Spinal cord (tissue), 9 donors: ENCODE measurements around the gene MTCL3.

Source experiments
- DNase-seq, 6 donors: peaks; one replicate each; pipeline versions ENCODE4 v3.0.0 to v3.0.0-alpha.2; 2013 to 2015; ENCODE audit warnings: low spot score in 6 of 6, low read depth in 4 of 6
- H3K27ac ChIP-seq: one replicate; pipeline ENCODE4 v1.5.1; 2013; ENCODE audit warnings: low read depth, low read length, control low read depth
- H3K27me3 ChIP-seq: one replicate; pipeline ENCODE4 v1.6.1; 2013; ENCODE audit warnings: low read length; ENCODE audit not compliant: control insufficient read depth, insufficient read depth
- H3K36me3 ChIP-seq: one replicate; pipeline ENCODE4 v1.6.1; 2013; ENCODE audit warnings: low read length; ENCODE audit not compliant: control insufficient read depth, insufficient read depth
- H3K4me1 ChIP-seq: one replicate; pipeline ENCODE4 v1.6.1; 2013; ENCODE audit warnings: low read length; ENCODE audit not compliant: control insufficient read depth, insufficient read depth
- H3K4me3 ChIP-seq: one replicate; pipeline ENCODE4 v1.5.1; 2013; ENCODE audit warnings: low read depth, low read length, control low read depth
- H3K9me3 ChIP-seq: one replicate; pipeline ENCODE4 v1.6.1; 2013; ENCODE audit warnings: low read length; ENCODE audit not compliant: control insufficient read depth, insufficient read depth
- WGBS: methylation state at CpG from one replicate; pipeline ENCODE4 v1.1.5; 2013; ENCODE audit warnings: missing lambda C conversion rate; ENCODE audit not compliant: insufficient coverage; 5-methylcytosine and 5-hydroxymethylcytosine counted together
- donor health status: healthy.

The MTCL3 gene

DNA sequence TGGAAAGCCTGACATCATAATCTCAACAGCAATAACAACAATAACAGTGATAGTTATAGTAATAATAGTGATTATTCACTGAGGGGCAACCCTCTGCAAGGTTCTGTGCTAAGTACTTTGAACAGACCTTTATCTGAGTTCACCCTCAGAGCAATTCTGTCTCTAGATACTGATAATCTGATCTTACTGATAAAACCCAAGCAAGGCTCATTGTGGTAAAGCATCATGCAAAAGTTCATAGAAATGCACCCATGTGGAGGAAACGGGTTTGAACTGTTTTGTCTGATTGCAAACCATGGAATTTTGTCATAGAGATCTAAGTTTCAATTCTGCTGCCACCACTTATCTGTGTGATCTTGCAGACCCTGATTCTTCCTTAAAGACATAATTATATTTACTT is 58.7 kb downstream of the MTCL3 start:
- DNase-seq = no peak
- Histone ChIP-seq H3K9me3 (no peaks in the 10 kb centered on the region), H3K4me3 (no peak overlapping the region), H3K27ac (no peak overlapping the region), H3K36me3 (no peaks in the 10 kb centered on the region), H3K4me1 (no peaks in the 10 kb centered on the region), H3K27me3 (no peaks in the 10 kb centered on the region)
- WGBS = no CpG with 5 or more reads among the region's 1 CpG

DNA sequence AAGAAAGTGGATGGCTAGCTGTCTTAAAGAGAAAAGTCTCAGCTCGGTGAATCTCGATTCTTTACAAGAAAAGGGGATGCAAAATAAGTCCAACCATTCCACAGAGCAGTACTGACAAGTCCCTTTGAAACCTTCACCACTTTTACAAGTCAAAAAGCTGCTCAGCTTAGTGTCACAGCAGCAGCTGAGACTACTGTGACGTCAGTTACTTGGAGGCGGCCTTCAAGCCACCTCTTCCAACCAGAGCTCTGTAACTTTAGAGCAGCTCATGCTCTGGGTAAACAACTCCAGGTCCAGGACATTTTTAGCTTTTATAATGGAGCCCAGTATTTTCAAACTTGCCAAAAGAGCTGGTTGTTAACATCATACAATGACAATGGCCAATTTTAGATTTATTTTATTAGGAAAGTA is 59.9 kb downstream of the MTCL3 start, which contains the start of gene KIAA0408:
TSS of gene KIAA0408 (minus strand) at position 159 of the 411 bp plus-strand sequence. CDS start 5,408 bp downstream, outside the sequence.
- peak within 1 kb of the TSS; percentile 50 for H3K27ac ChIP-seq
- H3K4me3 ChIP-seq = no peak within 1 kb of the TSS

DNA sequence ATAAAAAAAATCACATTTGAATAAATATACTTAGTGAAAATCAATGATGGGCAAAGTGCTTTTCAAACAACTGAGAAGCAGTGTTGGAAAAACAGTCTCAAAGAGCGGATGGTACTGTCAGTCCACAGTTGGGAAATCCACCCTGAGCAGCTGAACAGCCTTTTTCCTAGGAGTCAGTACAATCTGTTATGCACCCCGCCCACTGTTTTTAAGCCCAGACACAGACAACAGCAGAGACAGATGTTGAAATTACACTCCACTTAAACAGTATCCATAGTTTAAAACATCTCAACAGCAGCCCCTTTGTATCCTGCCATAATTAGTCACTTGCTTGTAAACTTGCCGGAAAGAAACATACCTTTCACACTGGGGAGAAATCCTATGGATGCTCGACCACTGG is 60.3 kb downstream of the MTCL3 start:
- no peaks in the 10 kb centered on the region for H3K36me3 ChIP-seq
- peak overlapping the region; percentile 50 for H3K27ac ChIP-seq

More for the DNA sequence above, 59.9 kb downstream of the MTCL3 start, which contains the start of gene KIAA0408:
- no peaks in the 10 kb centered on the region for H3K36me3 ChIP-seq
- H3K4me1 ChIP-seq = no peaks in the 10 kb centered on the region
- DNase-seq = peak in 2 of 6 donors; percentile 41 to 63
- no peaks in the 10 kb centered on the region for H3K27me3 ChIP-seq
- no peaks in the 10 kb centered on the region for H3K9me3 ChIP-seq
- 13% methylated on average over 2 of the region's 4 CpGs for WGBS

DNA sequence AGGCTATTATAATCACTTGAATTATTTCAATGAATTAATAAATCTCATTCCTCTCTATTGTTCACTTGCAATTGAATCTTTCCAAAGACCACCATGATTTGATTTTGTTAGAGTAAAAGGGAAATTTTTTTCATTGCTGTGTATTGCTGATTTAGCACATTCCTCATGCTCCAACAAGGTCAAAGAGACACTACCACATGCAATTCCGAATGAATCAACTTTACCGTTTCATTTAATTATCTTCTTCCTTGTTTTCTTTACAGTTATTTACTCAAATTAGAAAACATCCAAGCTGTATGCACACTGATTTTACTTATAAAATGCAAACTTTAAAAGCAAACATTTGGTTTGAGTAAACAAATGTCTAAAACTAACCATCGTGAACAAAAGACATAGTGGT is 60.9 kb downstream of the MTCL3 start:
- no peaks in the 10 kb centered on the region for H3K36me3 ChIP-seq
- no peaks in the 10 kb centered on the region for H3K9me3 ChIP-seq
- 50% methylated on average over 2 of the region's 3 CpGs for WGBS
- no peaks in the 10 kb centered on the region for H3K27me3 ChIP-seq
- H3K4me3 ChIP-seq = no peak overlapping the region
- DNase-seq = no peak
- no peak overlapping the region for H3K27ac ChIP-seq
- H3K4me1 ChIP-seq = no peaks in the 10 kb centered on the region

More for the DNA sequence above, 60.3 kb downstream of the MTCL3 start:
- Histone ChIP-seq H3K27me3 (no peaks in the 10 kb centered on the region), H3K9me3 (no peaks in the 10 kb centered on the region), H3K4me1 (no peaks in the 10 kb centered on the region), H3K4me3 (no peak overlapping the region)
- 71% methylated on average over 2 of the region's 4 CpGs for WGBS
- DNase-seq = peak in 2 of 6 donors; percentile 20 to 49

DNA sequence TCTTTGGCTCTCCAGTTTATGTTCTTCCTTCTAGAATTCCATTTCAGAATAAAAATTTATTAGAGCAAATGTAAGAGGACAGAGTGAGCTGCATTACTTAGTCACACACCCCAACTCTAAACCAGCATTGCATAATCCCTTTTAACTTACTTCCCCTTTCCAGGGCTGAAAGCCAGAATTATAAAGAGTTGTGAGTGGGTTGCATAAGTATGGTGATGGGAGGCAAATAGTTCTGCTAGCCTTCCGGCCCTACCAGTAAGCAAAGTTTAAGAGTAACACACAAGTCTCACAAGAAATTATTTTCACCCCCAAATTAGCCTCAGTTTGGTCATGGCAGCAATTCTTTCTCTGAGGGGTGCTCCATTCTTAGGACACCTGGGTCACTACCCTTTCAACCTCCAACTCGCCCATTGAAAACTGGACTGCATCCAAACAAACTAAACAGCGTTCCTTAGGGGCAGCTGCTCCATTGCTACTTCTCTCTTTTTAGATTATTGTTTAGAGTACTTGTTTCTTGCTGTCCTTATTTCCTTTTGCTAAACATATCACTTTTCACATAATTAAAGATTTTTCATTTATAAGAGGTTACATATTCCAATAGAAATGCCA is 61.6 kb downstream of the MTCL3 start:
- H3K27ac ChIP-seq = no peak overlapping the region
- no peaks in the 10 kb centered on the region for H3K36me3 ChIP-seq
- no peaks in the 10 kb centered on the region for H3K27me3 ChIP-seq
- WGBS = 40% methylated on average over 1 of the region's 3 CpGs
- H3K9me3 ChIP-seq = no peaks in the 10 kb centered on the region
- DNase-seq = no peak
- no peaks in the 10 kb centered on the region for H3K4me1 ChIP-seq
- no peak overlapping the region for H3K4me3 ChIP-seq

DNA sequence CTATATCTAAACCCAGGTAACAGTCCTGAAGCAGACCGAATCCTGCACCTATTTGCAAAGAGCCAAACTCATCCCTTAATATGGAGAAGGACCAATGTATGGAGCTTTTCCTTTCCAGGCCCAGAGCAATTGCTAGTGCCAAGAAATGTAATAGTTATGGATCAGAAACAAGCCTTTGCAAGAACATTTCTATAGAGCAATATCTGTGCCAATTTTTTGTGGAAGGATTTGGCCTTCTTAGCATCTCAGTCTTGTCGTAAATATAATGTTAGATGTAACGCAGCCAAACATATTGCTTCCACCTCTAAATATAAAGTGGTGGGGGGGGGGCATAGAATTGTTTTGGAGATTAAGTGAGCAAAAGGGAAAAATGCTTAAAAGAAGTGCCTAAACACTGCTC is 62.7 kb downstream of the MTCL3 start:
- Histone ChIP-seq H3K27me3 (no peaks in the 10 kb centered on the region), H3K4me3 (no peak overlapping the region), H3K27ac (no peak overlapping the region), H3K4me1 (no peaks in the 10 kb centered on the region), H3K36me3 (no peaks in the 10 kb centered on the region), H3K9me3 (no peaks in the 10 kb centered on the region)
- no CpG with 5 or more reads among the region's 3 CpGs for WGBS
- peak in 1 of 6 donors; percentile 82 for DNase-seq

DNA sequence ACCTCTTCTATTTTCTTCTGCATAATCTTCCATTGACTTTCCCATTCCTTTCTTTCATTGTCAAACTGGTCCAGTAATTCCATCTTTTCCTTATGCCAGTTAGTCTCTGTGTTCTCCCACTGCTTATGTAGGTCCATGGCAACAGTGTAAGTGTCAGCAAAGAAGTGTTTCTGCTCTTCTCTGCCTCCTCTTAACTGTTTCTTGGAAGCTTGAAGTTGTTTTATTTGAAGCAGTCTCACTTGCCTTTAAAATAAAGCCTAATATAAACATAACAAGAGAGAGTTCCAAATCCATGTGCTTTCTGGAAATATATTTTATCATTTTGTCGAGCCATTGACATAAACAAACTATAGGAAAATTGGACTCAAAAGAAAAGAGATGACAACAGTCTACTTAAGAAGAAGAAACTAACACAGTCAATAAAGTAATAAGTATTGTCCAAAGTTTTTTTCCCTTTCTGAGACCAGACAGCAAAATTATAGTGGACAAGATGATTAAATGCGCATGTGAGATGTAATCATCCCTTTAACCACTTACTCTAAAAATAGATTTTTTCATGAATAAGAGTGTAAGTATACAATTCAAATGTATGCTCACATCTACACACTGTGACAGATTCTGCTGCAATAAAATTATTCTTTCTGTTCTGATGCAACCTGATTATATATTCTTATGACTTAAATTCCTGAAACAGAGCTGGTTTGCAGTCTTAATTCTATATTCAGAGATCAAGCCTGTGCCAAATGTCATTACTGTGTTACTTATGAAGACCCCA is 65.1 kb downstream of the MTCL3 start:
- Histone ChIP-seq H3K36me3 (peaks cover 3% of the 10 kb centered on the region), H3K27me3 (no peaks in the 10 kb centered on the region), H3K9me3 (no peaks in the 10 kb centered on the region), H3K4me1 (no peaks in the 10 kb centered on the region), H3K27ac (no peak overlapping the region), H3K4me3 (no peak overlapping the region)
- DNase-seq = peak in 1 of 6 donors; percentile 29
- no CpG with 5 or more reads among the region's 2 CpGs for WGBS

DNA sequence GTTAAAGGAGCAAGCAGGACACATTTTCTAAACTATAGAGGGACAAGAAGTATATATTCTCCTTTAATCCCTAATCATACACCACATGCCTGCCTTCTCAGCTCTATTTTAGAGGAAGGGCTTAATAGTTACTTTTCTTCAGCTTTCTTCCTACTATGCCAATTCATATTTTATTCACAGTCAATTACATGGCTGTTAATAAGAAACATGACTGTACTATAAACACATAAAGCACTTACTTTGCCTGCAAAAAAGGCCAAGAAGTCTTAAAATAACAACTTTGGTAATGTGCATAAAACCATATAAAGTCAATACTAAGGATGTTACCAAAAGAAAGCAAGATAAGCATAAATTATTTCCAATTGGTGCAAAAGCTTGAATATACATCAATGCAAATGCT is 66.3 kb downstream of the MTCL3 start:
- Histone ChIP-seq H3K4me1 (no peaks in the 10 kb centered on the region), H3K27ac (no peak overlapping the region), H3K36me3 (peaks cover 3% of the 10 kb centered on the region)

DNA sequence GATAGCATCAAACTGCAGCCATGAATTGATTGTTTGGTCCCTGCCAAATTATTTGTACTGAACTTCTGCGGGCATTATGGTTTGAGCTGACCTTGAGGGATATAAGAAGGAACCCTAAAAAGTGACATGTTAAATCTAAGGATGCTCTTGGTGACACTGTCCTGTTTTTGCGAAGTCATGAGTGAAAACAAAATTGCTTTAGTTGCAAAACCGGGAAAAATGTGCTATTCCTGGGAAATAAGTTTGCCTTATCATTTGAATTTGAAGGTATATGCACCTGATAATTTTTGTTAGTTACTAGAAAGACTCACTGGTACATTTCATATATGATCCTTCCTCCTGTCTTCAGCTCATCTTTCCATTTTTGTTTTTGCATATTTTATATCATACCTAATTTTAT is 67.7 kb downstream of the MTCL3 start:
- Histone ChIP-seq H3K27ac (no peak overlapping the region), H3K9me3 (no peaks in the 10 kb centered on the region), H3K27me3 (no peaks in the 10 kb centered on the region), H3K4me1 (no peaks in the 10 kb centered on the region), H3K4me3 (no peak overlapping the region), H3K36me3 (peaks cover 3% of the 10 kb centered on the region)
- DNase-seq = no peak
- 100% methylated on average over 2 of the region's 3 CpGs for WGBS

More for the DNA sequence above, 66.3 kb downstream of the MTCL3 start:
- Histone ChIP-seq H3K4me3 (no peak overlapping the region), H3K9me3 (no peaks in the 10 kb centered on the region), H3K27me3 (no peaks in the 10 kb centered on the region)
- no peak for DNase-seq

DNA sequence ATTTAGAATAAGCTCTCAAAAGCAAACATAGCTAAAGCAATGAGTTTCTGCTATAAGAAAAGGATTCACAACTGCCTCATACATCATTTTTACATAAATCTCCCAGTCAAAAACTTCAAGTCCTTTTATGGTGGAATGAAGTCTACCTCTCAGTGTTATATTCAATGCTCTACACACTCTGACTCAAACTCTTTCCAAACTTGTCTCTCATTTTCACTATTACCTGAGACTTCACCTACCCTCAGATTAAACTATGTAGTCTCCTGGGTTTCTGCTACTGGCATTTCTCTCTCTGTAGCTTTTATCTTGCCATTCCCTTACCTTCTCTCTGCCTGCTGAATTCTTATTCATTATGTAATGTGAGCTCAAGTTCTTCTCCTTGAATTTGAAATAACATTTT is 71.4 kb downstream of the MTCL3 start:
- H3K27me3 ChIP-seq = no peaks in the 10 kb centered on the region
- no peak for DNase-seq
- H3K9me3 ChIP-seq = no peaks in the 10 kb centered on the region
- no peak overlapping the region for H3K27ac ChIP-seq
- no peak overlapping the region for H3K4me3 ChIP-seq
- no peaks in the 10 kb centered on the region for H3K4me1 ChIP-seq
- H3K36me3 ChIP-seq = peaks cover 3% of the 10 kb centered on the region
